K562 (cell line): ENCODE measurements around the gene NKIRAS2. TPM values are rescaled to one million over a fixed set of nuclear protein-coding genes. Genes with fewer than 3 reads are reported as not detected.

Source experiments
- ATAC-seq: fragments of 200-7000 bp; cut with Tn5 transposase; 3 replicates; pipeline ENCODE4 v1.9.1; 2020; ENCODE audit warnings: moderate library complexity
- BruUV-seq: library from RNA; stranded (reverse); fragments of 400-500 nt; replicated peaks from 2 replicates; lab custom pipeline; 2021; lab: Mats Ljungman, UMichigan
- CTCF ChIA-PET: fragments of 300-600 bp; formaldehyde crosslinking; extraction: SDS; loops from one replicate; lab custom pipeline; 2021; ENCODE audit warnings: low intra/inter-chr PET ratio; lab: Yijun Ruan, JAX
- POLR2A ChIA-PET: fragments of 300-600, 350-650 bp; sonication (Branson Sonifier 250); formaldehyde crosslinking; extraction: SDS; loops from one replicate; lab custom pipeline; 2021; ENCODE audit warnings: antibody characterized with exemption, inconsistent platforms; lab: Yijun Ruan, JAX
- DNase-seq, 4 experiments: peaks; one replicate each; pipeline versions ENCODE4 v3.0.0 to v3.0.0-alpha.2; 2011 to 2018; ENCODE audit warnings: low spot score in 3 of 4, mixed read lengths in 3 of 4; ENCODE audit errors: extremely low read depth in 1 of 4
- FAIRE-seq: peaks from 2 replicates; lab custom pipeline; 2011; peaks lifted over from hg19 to GRCh38; lab: Jason Lieb, UNC
- H2AFZ ChIP-seq: 2 replicates; pipeline ENCODE4 v1.6.0; 2011; ENCODE audit warnings: low read depth, low read length, control low read depth, inconsistent platforms
- H3K27ac ChIP-seq: fragments of 200-600 bp; 3 replicates; pipeline ENCODE4 v1.8.0; 2011; ENCODE audit warnings: low read depth, mild to moderate bottlenecking, control low read depth, inconsistent platforms, low read length, moderate library complexity, mixed read lengths; ENCODE audit errors: extremely low read depth
- H3K27me3 ChIP-seq, 2 experiments: fragments of 300-600 bp in 1 of 2; 2 replicates in 1 of 2; 3 replicates in 1 of 2; pipeline versions ENCODE4 v1.6.0 to v1.8.0; 2011; ENCODE audit warnings: inconsistent platforms in 2 of 2, low read length in 2 of 2, mild to moderate bottlenecking in 1 of 2, mixed read lengths in 1 of 2, moderate library complexity in 1 of 2; ENCODE audit not compliant: control insufficient read depth in 2 of 2, insufficient read depth in 2 of 2
- H3K36me3 ChIP-seq: fragments of 300-600 bp; 3 replicates; pipeline ENCODE4 v1.8.0; 2011; ENCODE audit warnings: mild to moderate bottlenecking, low read length, inconsistent platforms; ENCODE audit not compliant: control insufficient read depth, insufficient read depth
- H3K4me1 ChIP-seq, 2 experiments: fragments of 200-600 bp in 1 of 2; replicated peaks in 1 of 2; 2 replicates in 1 of 2; 3 replicates in 1 of 2; pipeline versions ENCODE4 v1.5.1 to v1.8.0; 2011; ENCODE audit warnings: inconsistent platforms in 2 of 2, low read length in 2 of 2, mild to moderate bottlenecking in 1 of 2, mixed read lengths in 1 of 2, moderate library complexity in 1 of 2; ENCODE audit not compliant: control insufficient read depth in 2 of 2, insufficient read depth in 2 of 2
- H3K4me2 ChIP-seq: 2 replicates; pipeline ENCODE4 v1.6.1; 2011; ENCODE audit warnings: low read length, control low read depth, inconsistent platforms, mixed read lengths; ENCODE audit not compliant: insufficient read depth
- H3K4me3 ChIP-seq: fragments of 200-600 bp; sonication (generic), shearing (Covaris generic); 2 replicates; pipeline ENCODE4 v1.5.1; 2016; ENCODE audit warnings: control low read depth, inconsistent platforms
- H3K79me2 ChIP-seq: fragments of 200-600 bp; 3 replicates; pipeline ENCODE4 v1.8.0; 2011; ENCODE audit warnings: low read length, inconsistent platforms; ENCODE audit not compliant: control insufficient read depth, insufficient read depth
- H3K9ac ChIP-seq, 2 experiments: 2 replicates each; pipeline versions ENCODE4 v1.6.0 to v1.6.1; 2011; ENCODE audit warnings: low read depth in 2 of 2, low read length in 2 of 2, control low read depth in 1 of 2, inconsistent platforms in 1 of 2, mild to moderate bottlenecking in 1 of 2, mixed read lengths in 1 of 2; ENCODE audit not compliant: insufficient read depth in 1 of 2
- H3K9me1 ChIP-seq: one replicate; pipeline ENCODE4 v1.6.0; 2011; ENCODE audit warnings: inconsistent platforms, mild to moderate bottlenecking, low read length, moderate library complexity; ENCODE audit not compliant: control insufficient read depth, insufficient read depth
- H3K9me3 ChIP-seq: replicated peaks from 2 replicates; pipeline ENCODE4 v1.5.1; 2011; ENCODE audit warnings: low read depth, low read length, inconsistent platforms; ENCODE audit not compliant: control insufficient read depth, insufficient read depth
- H4K20me1 ChIP-seq: replicated peaks from 2 replicates; pipeline ENCODE4 v1.6.1; 2011; ENCODE audit warnings: low read length, inconsistent platforms, mixed read lengths; ENCODE audit not compliant: control insufficient read depth, insufficient read depth
- BRF1 ChIP-seq: IDR thresholded peaks from 3 replicates; pipeline ENCODE4 v1.6.1; 2011; ENCODE audit warnings: borderline replicate concordance, mild to moderate bottlenecking; ENCODE audit not compliant: insufficient read length; ENCODE audit errors: extremely low read depth
- SUPT5H ChIP-seq: fragments of 450-650 bp; IDR thresholded peaks from 2 replicates; pipeline ENCODE4 v1.6.1; 2016
- ZNF766 ChIP-seq: fragments of 200-800 bp; sonication (Bioruptor generic); conservative IDR thresholded peaks from 2 replicates; pipeline ENCODE4 v1.6.1; 2016; ENCODE audit warnings: missing genetic modification characterization, missing compliant biosample characterization
- WGBS: fragments of 100-300 bp; shearing (Covaris generic); methylation state at CpG from one replicate; pipeline ENCODE4 v1.1.6; 2016; ENCODE audit warnings: low coverage, mixed read lengths; ENCODE audit not compliant: insufficient coverage; ENCODE audit errors: missing lambda C conversion rate; 5-methylcytosine and 5-hydroxymethylcytosine counted together
- in situ Hi-C: fragments of 300-500 bp; cut with MboI; formaldehyde crosslinking; loops from 4 replicates; pipeline ENCODE4 v1.15.0; 2018; ENCODE audit warnings: inconsistent platforms, mixed read lengths
- intact Hi-C: fragments of 100-400 bp; cut with micrococcal nuclease; formaldehyde crosslinking; loops from 2 replicates; pipeline ENCODE4 v1.14.2; 2022
- polyA plus RNA-seq, 8 experiments: library from polyadenylated mRNA; depleted of rRNA in 4 of 8; stranded (reverse) in 5 of 8; unstranded in 3 of 8; fragments of >200 nt; fragmentation: Nextera tagmentation in 2 of 8; fragmentation: Illumina TruSeq in 1 of 8; extraction: Ambion mirVana in 2 of 8; extraction: Trizol in 1 of 8; gene quantifications; 2 replicates each; pipeline versions ENCODE4 v1.2.1 to v1.2.3, GENCODE V29; 2011 to 2014; ENCODE audit warnings: inconsistent platforms in 1 of 8, missing spikeins in 1 of 8
- total RNA-seq, 7 experiments: library from RNA; depleted of rRNA in 6 of 7; stranded (reverse); fragments of >200 nt in 6 of 7; fragmentation: Illumina TruSeq in 2 of 7; extraction: Trizol in 2 of 7; gene quantifications; 2 replicates each; pipeline versions ENCODE4 v1.2.1 to v1.2.3, GENCODE V29; 2011 to 2021; ENCODE audit warnings: low replicate concordance in 1 of 7
- TF ChIP-seq, protein P1 (sequence below), 2 experiments: IDR thresholded peaks; 2 replicates each; pipeline ENCODE4 v1.6.1; 2012; ENCODE audit warnings: improper control_type of control experiment in 2 of 2, low read depth in 2 of 2, low read length in 2 of 2, borderline replicate concordance in 1 of 2
- TF ChIP-seq, protein P2 (sequence below): fragments of 450-650 bp; formaldehyde crosslinking; IDR thresholded peaks from 2 replicates; pipeline ENCODE4 v1.4.0; 2022; ENCODE audit warnings: missing genetic modification characterization
- TF ChIP-seq, protein P3 (sequence below): fragments of 450-650 bp; IDR thresholded peaks from 2 replicates; pipeline ENCODE4 v1.6.1; 2016; ENCODE audit warnings: mild to moderate bottlenecking, moderate library complexity

NKIRAS2 gene
- total and polyA plus RNA-seq, 9 of the 15 experiments (the other 6 are each of a cell fraction or from before 2014, with no cell fraction given) = 10.1 to 65.5 (median 29.8) TPM

DNA sequence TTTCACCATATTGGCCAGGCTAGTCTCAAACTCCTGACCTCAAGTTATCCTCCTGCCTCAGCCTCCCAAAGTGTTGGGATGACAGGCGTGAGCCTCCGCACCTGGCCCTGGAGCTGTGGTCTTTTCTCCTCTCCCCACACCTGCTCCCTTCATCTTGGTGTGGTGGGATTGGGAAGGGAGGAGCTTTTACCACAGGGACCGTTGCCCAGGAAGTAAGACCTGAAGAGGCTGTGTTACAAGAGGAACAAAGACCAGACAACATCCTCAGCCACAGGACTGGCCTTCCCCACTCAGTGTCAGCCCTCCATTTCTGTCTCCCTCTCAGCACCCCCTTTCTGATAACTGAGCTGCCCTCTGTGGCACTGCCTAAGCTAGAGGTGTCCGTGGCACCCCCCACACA is 39.9 kb downstream of the NKIRAS2 start:
- POLR2A ChIA-PET = no interaction called here

More for the DNA sequence above, 39.9 kb downstream of the NKIRAS2 start:
- ATAC-seq = no peak
- TF ChIP-seq ZNF766 (CRISPR knock-in tag) (no peak), SUPT5H (no peak), BRF1 (no peak)
- TF ChIP-seq, protein P1, sequence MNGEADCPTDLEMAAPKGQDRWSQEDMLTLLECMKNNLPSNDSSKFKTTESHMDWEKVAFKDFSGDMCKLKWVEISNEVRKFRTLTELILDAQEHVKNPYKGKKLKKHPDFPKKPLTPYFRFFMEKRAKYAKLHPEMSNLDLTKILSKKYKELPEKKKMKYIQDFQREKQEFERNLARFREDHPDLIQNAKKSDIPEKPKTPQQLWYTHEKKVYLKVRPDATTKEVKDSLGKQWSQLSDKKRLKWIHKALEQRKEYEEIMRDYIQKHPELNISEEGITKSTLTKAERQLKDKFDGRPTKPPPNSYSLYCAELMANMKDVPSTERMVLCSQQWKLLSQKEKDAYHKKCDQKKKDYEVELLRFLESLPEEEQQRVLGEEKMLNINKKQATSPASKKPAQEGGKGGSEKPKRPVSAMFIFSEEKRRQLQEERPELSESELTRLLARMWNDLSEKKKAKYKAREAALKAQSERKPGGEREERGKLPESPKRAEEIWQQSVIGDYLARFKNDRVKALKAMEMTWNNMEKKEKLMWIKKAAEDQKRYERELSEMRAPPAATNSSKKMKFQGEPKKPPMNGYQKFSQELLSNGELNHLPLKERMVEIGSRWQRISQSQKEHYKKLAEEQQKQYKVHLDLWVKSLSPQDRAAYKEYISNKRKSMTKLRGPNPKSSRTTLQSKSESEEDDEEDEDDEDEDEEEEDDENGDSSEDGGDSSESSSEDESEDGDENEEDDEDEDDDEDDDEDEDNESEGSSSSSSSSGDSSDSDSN (IDR thresholded peaks at IDR 0.05; ENCODE audit: borderline replicate concordance in 1 of 2, low read depth in 2 of 2, low read length in 2 of 2) = no peak
- TF ChIP-seq, protein P2, sequence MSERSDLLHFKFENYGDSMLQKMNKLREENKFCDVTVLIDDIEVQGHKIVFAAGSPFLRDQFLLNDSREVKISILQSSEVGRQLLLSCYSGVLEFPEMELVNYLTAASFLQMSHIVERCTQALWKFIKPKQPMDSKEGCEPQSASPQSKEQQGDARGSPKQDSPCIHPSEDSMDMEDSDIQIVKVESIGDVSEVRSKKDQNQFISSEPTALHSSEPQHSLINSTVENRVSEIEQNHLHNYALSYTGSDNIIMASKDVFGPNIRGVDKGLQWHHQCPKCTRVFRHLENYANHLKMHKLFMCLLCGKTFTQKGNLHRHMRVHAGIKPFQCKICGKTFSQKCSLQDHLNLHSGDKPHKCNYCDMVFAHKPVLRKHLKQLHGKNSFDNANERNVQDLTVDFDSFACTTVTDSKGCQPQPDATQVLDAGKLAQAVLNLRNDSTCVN (CRISPR knock-in tag) = no peak
- TF ChIP-seq, protein P3, sequence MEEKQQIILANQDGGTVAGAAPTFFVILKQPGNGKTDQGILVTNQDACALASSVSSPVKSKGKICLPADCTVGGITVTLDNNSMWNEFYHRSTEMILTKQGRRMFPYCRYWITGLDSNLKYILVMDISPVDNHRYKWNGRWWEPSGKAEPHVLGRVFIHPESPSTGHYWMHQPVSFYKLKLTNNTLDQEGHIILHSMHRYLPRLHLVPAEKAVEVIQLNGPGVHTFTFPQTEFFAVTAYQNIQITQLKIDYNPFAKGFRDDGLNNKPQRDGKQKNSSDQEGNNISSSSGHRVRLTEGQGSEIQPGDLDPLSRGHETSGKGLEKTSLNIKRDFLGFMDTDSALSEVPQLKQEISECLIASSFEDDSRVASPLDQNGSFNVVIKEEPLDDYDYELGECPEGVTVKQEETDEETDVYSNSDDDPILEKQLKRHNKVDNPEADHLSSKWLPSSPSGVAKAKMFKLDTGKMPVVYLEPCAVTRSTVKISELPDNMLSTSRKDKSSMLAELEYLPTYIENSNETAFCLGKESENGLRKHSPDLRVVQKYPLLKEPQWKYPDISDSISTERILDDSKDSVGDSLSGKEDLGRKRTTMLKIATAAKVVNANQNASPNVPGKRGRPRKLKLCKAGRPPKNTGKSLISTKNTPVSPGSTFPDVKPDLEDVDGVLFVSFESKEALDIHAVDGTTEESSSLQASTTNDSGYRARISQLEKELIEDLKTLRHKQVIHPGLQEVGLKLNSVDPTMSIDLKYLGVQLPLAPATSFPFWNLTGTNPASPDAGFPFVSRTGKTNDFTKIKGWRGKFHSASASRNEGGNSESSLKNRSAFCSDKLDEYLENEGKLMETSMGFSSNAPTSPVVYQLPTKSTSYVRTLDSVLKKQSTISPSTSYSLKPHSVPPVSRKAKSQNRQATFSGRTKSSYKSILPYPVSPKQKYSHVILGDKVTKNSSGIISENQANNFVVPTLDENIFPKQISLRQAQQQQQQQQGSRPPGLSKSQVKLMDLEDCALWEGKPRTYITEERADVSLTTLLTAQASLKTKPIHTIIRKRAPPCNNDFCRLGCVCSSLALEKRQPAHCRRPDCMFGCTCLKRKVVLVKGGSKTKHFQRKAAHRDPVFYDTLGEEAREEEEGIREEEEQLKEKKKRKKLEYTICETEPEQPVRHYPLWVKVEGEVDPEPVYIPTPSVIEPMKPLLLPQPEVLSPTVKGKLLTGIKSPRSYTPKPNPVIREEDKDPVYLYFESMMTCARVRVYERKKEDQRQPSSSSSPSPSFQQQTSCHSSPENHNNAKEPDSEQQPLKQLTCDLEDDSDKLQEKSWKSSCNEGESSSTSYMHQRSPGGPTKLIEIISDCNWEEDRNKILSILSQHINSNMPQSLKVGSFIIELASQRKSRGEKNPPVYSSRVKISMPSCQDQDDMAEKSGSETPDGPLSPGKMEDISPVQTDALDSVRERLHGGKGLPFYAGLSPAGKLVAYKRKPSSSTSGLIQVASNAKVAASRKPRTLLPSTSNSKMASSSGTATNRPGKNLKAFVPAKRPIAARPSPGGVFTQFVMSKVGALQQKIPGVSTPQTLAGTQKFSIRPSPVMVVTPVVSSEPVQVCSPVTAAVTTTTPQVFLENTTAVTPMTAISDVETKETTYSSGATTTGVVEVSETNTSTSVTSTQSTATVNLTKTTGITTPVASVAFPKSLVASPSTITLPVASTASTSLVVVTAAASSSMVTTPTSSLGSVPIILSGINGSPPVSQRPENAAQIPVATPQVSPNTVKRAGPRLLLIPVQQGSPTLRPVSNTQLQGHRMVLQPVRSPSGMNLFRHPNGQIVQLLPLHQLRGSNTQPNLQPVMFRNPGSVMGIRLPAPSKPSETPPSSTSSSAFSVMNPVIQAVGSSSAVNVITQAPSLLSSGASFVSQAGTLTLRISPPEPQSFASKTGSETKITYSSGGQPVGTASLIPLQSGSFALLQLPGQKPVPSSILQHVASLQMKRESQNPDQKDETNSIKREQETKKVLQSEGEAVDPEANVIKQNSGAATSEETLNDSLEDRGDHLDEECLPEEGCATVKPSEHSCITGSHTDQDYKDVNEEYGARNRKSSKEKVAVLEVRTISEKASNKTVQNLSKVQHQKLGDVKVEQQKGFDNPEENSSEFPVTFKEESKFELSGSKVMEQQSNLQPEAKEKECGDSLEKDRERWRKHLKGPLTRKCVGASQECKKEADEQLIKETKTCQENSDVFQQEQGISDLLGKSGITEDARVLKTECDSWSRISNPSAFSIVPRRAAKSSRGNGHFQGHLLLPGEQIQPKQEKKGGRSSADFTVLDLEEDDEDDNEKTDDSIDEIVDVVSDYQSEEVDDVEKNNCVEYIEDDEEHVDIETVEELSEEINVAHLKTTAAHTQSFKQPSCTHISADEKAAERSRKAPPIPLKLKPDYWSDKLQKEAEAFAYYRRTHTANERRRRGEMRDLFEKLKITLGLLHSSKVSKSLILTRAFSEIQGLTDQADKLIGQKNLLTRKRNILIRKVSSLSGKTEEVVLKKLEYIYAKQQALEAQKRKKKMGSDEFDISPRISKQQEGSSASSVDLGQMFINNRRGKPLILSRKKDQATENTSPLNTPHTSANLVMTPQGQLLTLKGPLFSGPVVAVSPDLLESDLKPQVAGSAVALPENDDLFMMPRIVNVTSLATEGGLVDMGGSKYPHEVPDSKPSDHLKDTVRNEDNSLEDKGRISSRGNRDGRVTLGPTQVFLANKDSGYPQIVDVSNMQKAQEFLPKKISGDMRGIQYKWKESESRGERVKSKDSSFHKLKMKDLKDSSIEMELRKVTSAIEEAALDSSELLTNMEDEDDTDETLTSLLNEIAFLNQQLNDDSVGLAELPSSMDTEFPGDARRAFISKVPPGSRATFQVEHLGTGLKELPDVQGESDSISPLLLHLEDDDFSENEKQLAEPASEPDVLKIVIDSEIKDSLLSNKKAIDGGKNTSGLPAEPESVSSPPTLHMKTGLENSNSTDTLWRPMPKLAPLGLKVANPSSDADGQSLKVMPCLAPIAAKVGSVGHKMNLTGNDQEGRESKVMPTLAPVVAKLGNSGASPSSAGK = no peak
- no peaks in the 10 kb centered on the region for H4K20me1 ChIP-seq
- H3K27ac ChIP-seq = no peak overlapping the region
- no TSS peak for BruUV-seq
- H3K4me3 ChIP-seq = no peak overlapping the region
- no peaks in the 10 kb centered on the region for H3K79me2 ChIP-seq
- FAIRE-seq = no peak
- 5% methylated on average over 4 of the region's 4 CpGs for WGBS
- CTCF ChIA-PET = no interaction called here
- H3K9me3 ChIP-seq = no peaks in the 10 kb centered on the region
- peaks cover 0 to 18% of the 10 kb centered on the region in 2 experiments; a peak in 3 of 5 replicates for H3K4me1 ChIP-seq
- in situ Hi-C loops = no loop called here
- H3K4me2 ChIP-seq = no peak overlapping the region
- intact Hi-C loops = no loop called here
- no peak overlapping the region for H3K9ac ChIP-seq
- H2AFZ ChIP-seq = no peak overlapping the region
- H3K9me1 ChIP-seq = peaks cover 3% of the 10 kb centered on the region
- DNase-seq = no peak
- H3K36me3 ChIP-seq = no peaks in the 10 kb centered on the region
- peaks cover 0 to 14% of the 10 kb centered on the region in 2 experiments; a peak in 2 of 5 replicates for H3K27me3 ChIP-seq
